ENCODE data around the gene MAN2B1. TPM values are rescaled to one million over a fixed set of nuclear protein-coding genes. Genes with fewer than 3 reads are reported as not detected.
"Not testable (repeated sequence)": the region's sequence is repeated elsewhere in the genome, so short reads cannot be mapped to it uniquely, and the experiment has no call there.

Gene MAN2B1
- total RNA-seq, 2 experiments from 2014 or later = 120 to 131 TPM

DNA sequence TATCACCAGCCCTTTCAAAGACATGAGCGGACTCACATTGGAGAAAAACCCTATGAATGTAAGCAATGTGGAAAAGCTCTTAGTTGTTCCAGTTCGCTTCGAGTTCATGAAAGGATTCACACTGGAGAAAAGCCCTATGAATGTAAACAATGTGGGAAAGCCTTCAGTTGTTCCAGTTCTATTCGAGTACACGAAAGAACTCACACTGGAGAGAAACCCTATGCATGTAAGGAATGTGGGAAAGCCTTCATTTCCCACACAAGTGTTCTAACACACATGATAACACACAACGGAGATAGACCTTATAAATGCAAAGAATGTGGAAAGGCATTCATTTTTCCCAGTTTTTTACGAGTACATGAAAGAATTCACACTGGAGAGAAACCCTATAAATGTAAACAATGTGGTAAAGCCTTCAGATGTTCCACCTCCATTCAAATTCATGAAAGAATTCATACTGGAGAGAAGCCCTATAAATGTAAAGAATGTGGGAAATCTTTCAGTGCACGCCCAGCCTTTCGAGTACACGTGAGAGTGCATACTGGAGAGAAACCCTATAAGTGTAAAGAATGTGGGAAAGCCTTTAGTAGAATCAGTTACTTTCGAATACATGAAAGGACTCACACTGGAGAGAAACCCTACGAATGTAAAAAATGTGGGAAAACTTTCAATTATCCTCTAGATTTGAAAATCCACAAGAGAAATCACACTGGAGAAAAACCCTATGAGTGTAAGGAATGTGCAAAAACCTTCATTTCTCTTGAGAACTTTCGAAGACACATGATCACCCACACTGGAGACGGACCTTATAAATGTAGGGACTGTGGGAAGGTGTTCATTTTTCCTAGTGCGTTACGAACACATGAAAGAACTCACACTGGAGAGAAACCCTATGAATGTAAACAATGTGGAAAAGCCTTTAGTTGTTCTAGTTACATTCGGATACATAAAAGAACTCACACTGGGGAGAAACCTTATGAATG lies 38.2 kb downstream of the MAN2B1 start:
- Mint-ChIP-seq H3K4me3 (no peak overlapping the region), H3K27ac (no peak overlapping the region), H3K9me3 (peaks cover 25% of the 10 kb centered on the region), H3K27me3 (ENCODE audit: low read depth) (no peaks in the 10 kb centered on the region), H3K4me1 (ENCODE audit: low read depth) (peaks cover 13% of the 10 kb centered on the region), H3K36me3 (ENCODE audit: low read depth) (peaks cover 48% of the 10 kb centered on the region)
- no peak for DNase-seq
- CTCF ChIA-PET = no interaction called here
- intact Hi-C loops (cut with micrococcal nuclease) = no loop called here

DNA sequence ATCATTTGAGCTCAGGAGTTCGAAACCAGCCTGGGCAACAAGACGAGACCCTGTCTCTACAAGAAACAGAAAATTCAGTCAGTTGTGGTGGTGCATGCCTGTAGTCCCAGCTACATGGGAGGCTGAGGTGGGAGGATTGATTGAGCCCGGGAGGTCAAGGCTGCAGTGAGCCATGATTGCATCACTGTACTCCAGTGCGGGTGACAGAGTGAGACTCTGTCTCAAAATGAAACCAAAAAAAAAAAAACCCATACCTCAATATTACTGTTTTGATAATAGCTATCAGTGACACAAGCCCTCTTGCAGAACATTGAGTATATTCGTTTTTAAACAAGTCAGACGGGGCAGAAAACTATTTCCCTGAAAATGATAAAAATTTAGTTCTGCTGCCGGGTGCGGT lies 39.6 kb downstream of the MAN2B1 start:
- intact Hi-C loops (cut with micrococcal nuclease) = no loop called here

GRCh38 chr19:12623361-12624031 lies 43.0 kb downstream of the MAN2B1 start:
- CTCF ChIA-PET = interaction anchor here (0.6 to 1.1 kb wide), 2 partner anchors 10 to 59 kb away, joined by 3 read pairs; no protein-coding TSS in a partner anchor
- Mint-ChIP-seq H3K9me3 (peaks cover 16% of the 10 kb centered on the region), H3K4me3 (no peak overlapping the region), H3K27me3 (ENCODE audit: low read depth) (no peaks in the 10 kb centered on the region), H3K36me3 (ENCODE audit: low read depth) (peaks cover 34% of the 10 kb centered on the region), H3K4me1 (ENCODE audit: low read depth) (peaks cover 12% of the 10 kb centered on the region), H3K27ac (no peak overlapping the region)
- intact Hi-C loops (cut with micrococcal nuclease) = no loop called here
- no peak for DNase-seq

More for the DNA sequence above, 39.6 kb downstream of the MAN2B1 start:
- H3K27ac Mint-ChIP-seq = no peak overlapping the region
- peaks cover 50% of the 10 kb centered on the region for H3K36me3 Mint-ChIP-seq (ENCODE audit: low read depth)
- no peak overlapping the region for H3K4me3 Mint-ChIP-seq
- H3K4me1 Mint-ChIP-seq (ENCODE audit: low read depth) = peaks cover 13% of the 10 kb centered on the region
- no peaks in the 10 kb centered on the region for H3K27me3 Mint-ChIP-seq (ENCODE audit: low read depth)
- no peak for DNase-seq
- peaks cover 25% of the 10 kb centered on the region for H3K9me3 Mint-ChIP-seq
- CTCF ChIA-PET = no interaction called here

- DNase-seq; H3K4me3 Mint-ChIP-seq; CTCF ChIA-PET; intact Hi-C loops (cut with micrococcal nuclease); H3K9me3 Mint-ChIP-seq; H3K27me3 Mint-ChIP-seq (ENCODE audit: low read depth); H3K27ac Mint-ChIP-seq: not testable (repeated sequence)
- Mint-ChIP-seq H3K36me3 (ENCODE audit: low read depth) (peaks cover 18% of the 10 kb centered on the region), H3K4me1 (ENCODE audit: low read depth) (peaks cover 14% of the 10 kb centered on the region)
Measured at GRCh38 chr19:12621253-12622024, 45.1 kb downstream of the MAN2B1 start.

DNA sequence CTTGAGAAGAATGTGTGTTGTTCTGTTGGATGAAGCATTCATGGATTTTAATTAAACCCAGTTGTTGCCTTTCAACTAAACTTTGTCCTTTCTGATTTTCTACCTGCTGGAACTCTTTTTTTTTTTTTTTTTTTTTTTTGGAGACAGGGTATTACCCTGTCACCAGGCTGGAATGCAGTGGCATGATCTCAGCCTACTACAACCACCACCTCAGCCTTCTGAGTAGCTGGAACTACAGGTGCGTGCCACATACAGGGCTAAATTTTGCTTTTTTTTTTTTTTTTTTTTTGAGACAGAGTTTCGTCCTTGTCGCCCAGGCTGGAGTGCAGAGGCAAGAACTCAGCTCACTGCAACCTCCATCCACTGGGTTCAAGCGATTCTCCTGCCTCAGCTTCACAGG lies 48.9 kb downstream of the MAN2B1 start:
- no peaks in the 10 kb centered on the region for H3K9me3 Mint-ChIP-seq
- no peak for DNase-seq
- intact Hi-C loops (cut with micrococcal nuclease) = no loop called here
- H3K27ac Mint-ChIP-seq = no peak overlapping the region
- peaks cover 22% of the 10 kb centered on the region for H3K36me3 Mint-ChIP-seq (ENCODE audit: low read depth)
- H3K4me1 Mint-ChIP-seq (ENCODE audit: low read depth) = peaks cover 42% of the 10 kb centered on the region
- no peaks in the 10 kb centered on the region for H3K27me3 Mint-ChIP-seq (ENCODE audit: low read depth)
- no peak overlapping the region for H3K4me3 Mint-ChIP-seq
- CTCF ChIA-PET = no interaction called here

DNA sequence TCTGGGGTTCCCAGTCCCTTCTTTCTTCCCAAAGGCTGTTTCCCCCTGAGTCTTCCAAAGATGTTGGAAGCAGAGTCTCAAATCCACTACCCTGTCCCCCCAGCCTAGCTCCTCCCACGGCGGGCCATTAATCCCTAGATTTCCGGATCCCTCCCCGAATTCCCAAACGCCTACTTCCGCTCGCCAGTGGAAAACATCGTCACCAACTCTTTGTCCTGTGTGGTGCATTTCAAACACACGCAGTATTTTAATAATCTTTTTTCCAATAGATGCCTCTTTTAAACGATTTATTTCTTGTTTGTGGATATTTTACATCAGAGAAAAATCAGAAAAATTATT lies 55.2 kb downstream of the MAN2B1 start:
- Mint-ChIP-seq H3K27ac (peak overlapping the region; percentile 95), H3K27me3 (ENCODE audit: low read depth) (no peaks in the 10 kb centered on the region), H3K4me3 (peak overlapping the region; percentile 100), H3K36me3 (ENCODE audit: low read depth) (peaks cover 19% of the 10 kb centered on the region), H3K4me1 (ENCODE audit: low read depth) (peaks cover 49% of the 10 kb centered on the region), H3K9me3 (no peaks in the 10 kb centered on the region)
- intact Hi-C loops (cut with micrococcal nuclease) = loop anchor here (2.0 to 5.0 kb wide), 4 partner anchors 47 to 624 kb away; partner anchors contain the start of genes TRIR and ZNF136
- no peak for DNase-seq
- CTCF ChIA-PET = no interaction called here

- H3K36me3 Mint-ChIP-seq (ENCODE audit: low read depth) = peaks cover 14% of the 10 kb centered on the region
- DNase-seq = peak; percentile 99
- peak within 1 kb of the TSS; percentile 100 for H3K4me3 Mint-ChIP-seq
- CTCF ChIA-PET = no interaction called here
- intact Hi-C loops (cut with micrococcal nuclease) = loop anchor here (1.0 to 5.0 kb wide), 5 partner anchors 46 to 623 kb away; partner anchors contain the start of genes TRIR and ZNF136
- H3K27me3 Mint-ChIP-seq (ENCODE audit: low read depth) = no peaks in the 10 kb centered on the region
- H3K27ac Mint-ChIP-seq = peak within 1 kb of the TSS; percentile 95
- peaks cover 43% of the 10 kb centered on the region for H3K4me1 Mint-ChIP-seq (ENCODE audit: low read depth)
- no peaks in the 10 kb centered on the region for H3K9me3 Mint-ChIP-seq
Measured at GRCh38 chr19:12610540-12611360, 55.8 kb downstream of the MAN2B1 start, which contains the start of the genes ZNF490 and ZNF791. Gene ZNF490, minus strand, starts transcription at chr19:12610813. Its CDS starts 133 bp downstream, at chr19:12610680. Gene ZNF791, plus strand, starts transcription at chr19:12610920. Its CDS starts 160 bp downstream, at chr19:12611080.

- Mint-ChIP-seq H3K4me3 (no peak overlapping the region), H3K36me3 (ENCODE audit: low read depth) (peaks cover 4% of the 10 kb centered on the region), H3K9me3 (no peaks in the 10 kb centered on the region), H3K27me3 (ENCODE audit: low read depth) (no peaks in the 10 kb centered on the region), H3K4me1 (ENCODE audit: low read depth) (peaks cover 38% of the 10 kb centered on the region), H3K27ac (no peak overlapping the region)
- CTCF ChIA-PET = interaction anchor here (0.6 kb wide), 1 partner anchor 30 kb away, joined by 4 read pairs; no protein-coding TSS in a partner anchor
- intact Hi-C loops (cut with micrococcal nuclease) = no loop called here
- no peak for DNase-seq
Measured at GRCh38 chr19:12607631-12608030, 58.9 kb downstream of the MAN2B1 start.

DNA sequence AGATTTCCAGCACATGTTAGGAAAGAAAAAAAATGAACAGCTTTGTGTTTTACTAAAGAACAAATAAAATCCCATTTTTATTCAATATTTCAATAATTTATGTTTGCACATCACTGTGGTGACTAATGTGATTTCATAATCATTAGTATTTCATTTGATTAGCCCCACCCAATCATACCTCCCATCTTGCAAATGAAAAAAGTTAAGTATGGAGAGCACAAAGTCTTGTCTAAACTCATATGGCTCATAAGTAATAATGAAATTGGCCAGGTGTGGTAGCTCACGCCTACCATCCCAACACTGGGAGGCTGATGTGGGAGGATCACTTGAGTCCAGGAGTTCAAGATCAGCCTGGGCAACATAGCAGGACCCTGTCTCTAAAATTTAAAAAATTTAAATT lies 59.7 kb downstream of the MAN2B1 start:
- H3K4me1 Mint-ChIP-seq (ENCODE audit: low read depth) = peaks cover 34% of the 10 kb centered on the region
- H3K27me3 Mint-ChIP-seq (ENCODE audit: low read depth) = no peaks in the 10 kb centered on the region
- H3K36me3 Mint-ChIP-seq (ENCODE audit: low read depth) = peaks cover 7% of the 10 kb centered on the region
- DNase-seq = no peak
- H3K9me3 Mint-ChIP-seq = no peaks in the 10 kb centered on the region
- CTCF ChIA-PET = no interaction called here
- no peak overlapping the region for H3K27ac Mint-ChIP-seq
- H3K4me3 Mint-ChIP-seq = no peak overlapping the region
- intact Hi-C loops (cut with micrococcal nuclease) = no loop called here

DNA sequence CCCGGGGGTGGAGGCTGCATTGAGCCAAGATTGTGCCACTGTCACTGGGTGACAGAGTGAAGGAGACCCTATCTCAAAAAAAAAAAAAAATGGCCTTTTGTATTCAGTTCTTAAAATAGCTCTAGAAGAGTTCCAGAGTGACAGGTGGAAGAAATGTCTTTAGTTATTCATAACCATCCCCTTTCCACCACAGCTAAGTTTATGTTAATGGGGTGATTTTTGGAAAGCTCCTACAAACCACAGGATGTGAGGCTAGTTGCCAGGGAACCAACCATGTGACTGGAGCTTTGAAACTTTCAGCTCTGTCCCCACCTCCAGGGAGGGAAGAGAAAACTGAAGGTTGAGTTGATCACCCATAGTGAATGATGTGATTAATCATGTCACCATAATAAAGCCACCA lies 62.8 kb downstream of the MAN2B1 start:
- H3K27me3 Mint-ChIP-seq (ENCODE audit: low read depth) = no peaks in the 10 kb centered on the region
- intact Hi-C loops (cut with micrococcal nuclease) = loop anchor here (1.0 kb wide), 1 partner anchor 10 kb away; no protein-coding TSS in a partner anchor
- no peak overlapping the region for H3K4me3 Mint-ChIP-seq
- H3K9me3 Mint-ChIP-seq = no peaks in the 10 kb centered on the region
- DNase-seq = peak; percentile 88
- CTCF ChIA-PET = interaction anchor here (1.1 kb wide), 1 partner anchor 10 kb away, joined by 3 read pairs; no protein-coding TSS in a partner anchor
- H3K4me1 Mint-ChIP-seq (ENCODE audit: low read depth) = peaks cover 20% of the 10 kb centered on the region
- peak overlapping the region; percentile 61 for H3K27ac Mint-ChIP-seq
- peaks cover 9% of the 10 kb centered on the region for H3K36me3 Mint-ChIP-seq (ENCODE audit: low read depth)

- Mint-ChIP-seq H3K4me3 (no peak overlapping the region), H3K27me3 (ENCODE audit: low read depth) (no peaks in the 10 kb centered on the region), H3K9me3 (no peaks in the 10 kb centered on the region), H3K4me1 (ENCODE audit: low read depth) (no peaks in the 10 kb centered on the region), H3K36me3 (ENCODE audit: low read depth) (peaks cover 11% of the 10 kb centered on the region), H3K27ac (no peak overlapping the region)
- no peak for DNase-seq
- intact Hi-C loops (cut with micrococcal nuclease) = no loop called here
- CTCF ChIA-PET = no interaction called here
Measured at GRCh38 chr19:12597594-12597993, 68.9 kb downstream of the MAN2B1 start.

Measured in activated naive CD4-positive, alpha-beta T cell treated with anti-CD3 and anti-CD28 coated beads for 36 hours (primary cell).